Stimulated activated CD8-positive, alpha-beta memory T cell treated with anti-CD3 and anti-CD28 coated beads, Interleukin-12 subunit alpha, Interleukin-12 subunit beta, amount 100 ng/mL, for 4 hours (primary cell): Measurements from ENCODE around the gene TCF4.

ENCODE experiments used
- DNase-seq: peaks from one replicate; pipeline ENCODE4 v3.0.0-alpha.2; 2020; ENCODE audit warnings: low read depth

The TCF4 gene

DNA sequence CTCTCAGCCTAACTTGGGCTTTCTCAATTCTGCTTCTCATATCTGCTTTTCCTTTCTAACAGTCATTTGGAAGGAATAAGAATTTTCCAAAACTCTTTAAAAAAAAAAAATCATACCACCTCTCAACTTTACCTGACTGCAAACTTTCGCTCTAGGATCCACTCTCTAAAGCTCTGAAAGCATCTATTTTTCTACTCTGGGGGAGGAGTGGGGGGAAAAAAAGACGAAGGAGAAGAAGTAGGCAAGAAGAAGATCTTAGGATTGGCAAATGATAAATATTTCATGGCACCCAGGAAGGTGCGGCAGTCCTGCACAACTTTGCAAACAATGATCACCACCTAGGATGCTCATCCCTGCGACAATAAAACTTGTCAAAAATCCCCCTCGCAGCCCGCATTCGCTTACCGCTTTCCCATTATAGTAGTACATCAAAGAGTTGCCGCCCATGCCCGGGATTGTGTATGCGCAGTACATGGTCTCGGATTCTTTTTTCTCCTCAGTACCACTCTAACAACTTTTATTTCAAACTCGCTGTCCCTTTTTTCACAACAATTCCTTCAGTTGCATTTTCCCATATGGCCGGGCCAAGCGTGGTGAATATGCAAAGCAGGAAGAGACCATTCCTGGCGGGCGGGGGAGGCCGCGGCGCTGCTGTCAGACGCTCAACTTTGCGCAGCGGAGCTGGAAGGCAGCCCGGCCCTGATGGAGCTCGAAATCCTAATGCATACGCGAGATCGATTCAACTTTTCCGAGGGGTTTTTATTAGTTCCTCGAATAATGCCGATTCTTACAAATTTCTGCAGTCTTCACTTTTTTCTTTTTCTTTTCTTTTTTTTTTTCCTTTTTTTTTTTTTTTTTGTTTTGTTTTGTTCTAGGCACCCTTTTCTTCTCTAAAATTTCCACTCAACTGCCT, 266.5 kb downstream of the TCF4 start:
- no peak for DNase-seq

DNA sequence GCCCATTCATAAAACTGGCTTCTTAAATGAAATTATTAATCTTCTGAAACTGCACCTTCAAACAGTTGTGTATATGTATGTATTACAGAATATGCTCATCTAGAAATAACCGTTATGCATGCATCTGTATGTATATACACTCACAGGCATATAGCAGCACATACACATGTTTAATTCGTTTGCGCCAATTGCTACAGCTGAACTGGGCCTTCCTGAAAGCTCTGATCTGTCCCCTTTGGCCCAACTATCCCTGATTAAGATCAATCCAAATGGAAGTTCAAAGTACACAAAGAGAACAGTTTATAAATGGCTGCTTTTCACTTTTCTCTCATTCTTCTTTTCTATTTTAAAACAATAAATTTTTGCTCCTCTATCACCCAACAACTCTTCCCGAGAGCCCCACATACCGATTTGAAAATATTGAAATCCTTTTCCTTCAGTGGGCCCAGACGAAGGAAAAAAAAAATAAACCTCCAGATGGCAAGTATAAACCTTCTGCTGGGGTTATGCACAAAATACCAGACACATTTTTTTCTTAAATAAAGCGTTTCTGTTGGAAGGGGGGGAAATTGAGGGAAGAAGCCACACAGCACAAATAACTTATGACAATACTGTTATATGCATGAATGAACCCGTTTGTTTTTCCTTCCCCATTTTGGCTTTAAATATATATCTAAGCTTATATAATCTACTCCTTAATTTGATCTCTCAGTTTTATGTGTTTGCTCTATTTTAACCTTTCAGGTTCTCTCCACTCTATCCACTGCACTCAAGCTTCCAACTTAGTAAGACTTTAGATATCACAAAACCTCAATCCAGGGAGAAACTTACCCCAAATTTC, 267.3 kb downstream of the TCF4 start:
- DNase-seq = no peak

DNA sequence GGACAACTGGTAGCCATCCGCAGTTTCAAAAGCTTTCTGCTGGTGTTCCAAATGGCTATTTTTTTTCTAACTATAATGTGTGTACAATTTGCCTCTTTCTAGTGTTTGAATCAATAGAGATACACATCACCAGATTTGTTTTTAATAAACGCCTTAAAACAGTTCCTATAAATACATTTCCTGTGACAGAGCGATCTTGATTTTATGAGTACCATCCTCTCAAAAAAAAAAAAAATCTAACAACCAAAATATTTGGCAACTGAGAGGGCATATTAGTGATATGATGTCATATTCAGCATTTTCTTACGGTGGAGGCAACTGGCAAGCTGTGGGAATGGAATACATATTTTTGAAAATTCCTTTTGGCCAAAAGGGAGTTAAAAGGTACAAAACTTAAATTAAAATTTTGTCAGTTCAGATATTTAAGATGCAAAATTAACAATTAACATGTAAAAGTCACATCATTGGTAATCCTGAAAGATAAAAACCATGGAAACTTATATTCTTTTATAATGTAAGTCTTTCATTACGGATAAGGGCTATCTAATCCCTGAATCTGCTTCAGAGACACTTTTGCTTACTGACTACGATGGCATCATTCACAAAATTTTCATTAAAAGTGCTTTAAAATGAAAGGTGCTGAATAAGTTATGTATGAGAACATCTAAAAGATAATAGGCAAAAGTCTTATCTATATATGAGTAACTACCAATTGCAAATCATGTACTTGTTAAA, 268.4 kb downstream of the TCF4 start:
- DNase-seq = no peak

GRCh38 chr18:55318951-55319441, 269.0 kb downstream of the TCF4 start:
- DNase-seq = no peak

- DNase-seq = no peak
Observed at GRCh38 chr18:55317864-55318263, 270.1 kb downstream of the TCF4 start.

GRCh38 chr18:55317324-55317723, 270.7 kb downstream of the TCF4 start:
- DNase-seq = no peak

GRCh38 chr18:55316486-55317184, 271.4 kb downstream of the TCF4 start:
- no peak for DNase-seq

DNA sequence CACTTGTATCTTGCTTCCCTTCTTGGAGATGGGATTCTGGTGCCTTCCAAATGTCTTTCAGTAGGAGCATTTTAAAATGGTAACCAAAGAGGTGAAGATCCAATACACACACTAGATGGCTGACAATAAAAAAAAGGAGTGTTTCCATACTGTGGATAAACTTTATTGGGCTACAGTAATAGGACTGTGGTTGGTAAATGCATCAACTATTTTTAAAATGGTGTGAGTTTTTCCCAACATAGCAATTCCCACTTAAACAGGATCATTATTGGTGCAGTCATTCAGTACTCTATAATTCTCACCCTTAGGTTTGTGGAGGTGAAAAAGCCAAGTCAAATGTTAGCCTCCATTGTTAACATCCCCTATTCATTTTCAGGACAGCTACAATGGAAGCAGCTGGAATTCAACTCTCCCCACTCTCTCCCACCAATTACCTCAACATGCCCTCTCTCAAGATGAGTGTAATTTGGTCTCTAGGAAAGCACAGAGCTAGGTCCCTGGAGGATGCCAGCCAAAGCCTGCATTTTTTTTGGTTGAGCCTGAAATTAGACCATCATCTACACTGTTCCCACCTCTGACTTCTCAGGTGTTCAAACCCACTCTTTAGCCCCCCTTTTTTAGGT, 273.3 kb downstream of the TCF4 start:
- no peak for DNase-seq

GRCh38 chr18:55314031-55314430, 274.0 kb downstream of the TCF4 start:
- no peak for DNase-seq

DNA sequence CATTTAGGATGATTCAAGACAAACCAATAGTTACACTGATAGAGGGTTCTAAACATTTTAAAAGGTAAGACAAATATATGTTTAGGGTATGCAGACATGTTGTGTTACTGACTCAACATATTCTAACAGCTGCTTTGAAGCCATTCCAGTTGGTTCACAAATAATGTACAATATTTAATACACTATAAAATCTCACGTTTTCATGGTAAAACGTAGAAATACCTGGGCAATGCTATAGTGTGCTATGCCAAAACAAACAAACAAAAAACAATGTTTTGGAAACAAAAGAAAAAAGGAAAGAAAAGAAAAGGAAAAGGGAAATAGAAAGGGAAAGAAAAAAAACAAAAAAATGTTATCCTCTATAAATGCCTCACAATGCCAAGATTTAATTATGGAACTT, 277.1 kb downstream of the TCF4 start:
- no peak for DNase-seq

DNA sequence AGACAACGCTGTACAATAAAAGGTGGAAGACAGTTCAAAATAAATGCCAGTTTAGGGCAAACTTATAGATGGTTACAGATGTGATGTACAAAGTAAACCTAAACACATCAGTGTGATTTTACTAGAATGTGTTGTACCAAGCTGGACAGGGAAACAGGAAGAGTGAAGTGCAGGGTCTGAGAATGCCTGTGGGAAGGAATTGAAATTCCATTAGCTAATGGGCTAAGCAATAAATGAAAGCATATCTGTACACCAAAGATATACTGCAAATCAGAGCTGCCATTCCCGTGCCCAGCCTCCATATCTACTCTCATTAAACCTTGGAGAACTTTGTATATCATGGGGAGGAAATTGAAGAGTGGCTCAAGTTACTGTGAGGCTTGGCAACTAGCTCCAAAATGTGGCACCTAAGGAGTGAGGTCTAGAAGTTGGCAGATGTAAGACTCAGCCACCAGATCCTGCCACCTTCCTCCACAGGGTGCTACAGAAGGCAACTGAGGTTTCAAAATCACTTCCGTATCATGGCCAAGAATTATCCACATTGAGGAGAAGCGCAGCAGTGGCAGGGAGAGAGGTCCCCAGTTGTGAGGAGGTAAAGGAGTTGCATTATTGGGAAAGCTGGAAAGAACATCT, 277.8 kb downstream of the TCF4 start:
- DNase-seq = no peak

GRCh38 chr18:55309249-55309648, 278.7 kb downstream of the TCF4 start:
- no peak for DNase-seq

DNA sequence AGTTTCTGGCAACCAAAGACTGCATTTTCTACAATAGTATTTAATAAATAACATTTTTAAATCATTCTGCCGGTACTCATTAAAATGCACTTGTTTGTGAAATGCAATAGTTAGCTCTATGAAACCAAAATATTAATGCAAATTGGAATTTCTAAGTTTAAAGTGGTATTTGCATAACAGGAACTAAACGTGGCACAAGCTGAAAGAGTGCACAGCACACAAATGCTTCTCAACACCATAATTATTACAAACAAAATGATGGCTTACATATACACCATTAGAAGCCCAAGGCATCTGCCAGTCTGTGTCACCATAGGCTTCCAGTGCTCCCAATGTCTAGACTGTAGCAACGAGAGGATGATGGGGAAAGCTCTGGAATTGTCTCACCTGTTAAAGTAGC, 280.5 kb downstream of the TCF4 start:
- no peak for DNase-seq

DNA sequence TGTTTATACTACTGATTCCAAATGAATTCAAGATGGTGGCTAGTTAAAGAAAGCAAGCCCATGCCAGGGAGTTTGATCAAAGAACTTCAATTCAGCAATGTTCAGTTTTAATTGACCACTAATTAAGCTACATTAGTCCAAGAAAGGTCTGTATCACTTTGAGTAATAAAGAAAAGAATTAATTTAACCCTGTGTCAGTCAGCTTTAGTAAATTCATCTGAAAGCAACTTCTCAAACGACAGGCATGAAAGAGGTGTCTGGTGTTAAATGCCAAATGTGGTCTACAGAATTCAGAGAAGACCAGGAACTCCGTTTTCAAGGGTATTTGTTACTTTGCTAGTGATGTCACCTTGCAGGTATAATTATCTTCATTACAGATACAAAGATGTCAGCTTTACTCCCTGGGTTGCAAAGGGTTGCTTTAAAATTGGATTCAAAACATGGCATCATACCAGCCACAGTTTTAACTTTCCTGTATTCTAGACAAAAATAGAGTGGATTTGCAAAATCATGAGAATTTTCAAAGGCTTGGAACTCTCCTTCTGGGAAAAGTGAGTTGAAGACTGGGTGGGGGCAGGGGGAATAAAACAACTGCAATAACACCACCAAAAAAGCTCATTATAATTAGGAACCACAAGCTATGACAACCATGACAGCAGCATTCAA, 281.5 kb downstream of the TCF4 start:
- no peak for DNase-seq

GRCh38 chr18:55302167-55302833, 285.7 kb downstream of the TCF4 start:
- no peak for DNase-seq

DNA sequence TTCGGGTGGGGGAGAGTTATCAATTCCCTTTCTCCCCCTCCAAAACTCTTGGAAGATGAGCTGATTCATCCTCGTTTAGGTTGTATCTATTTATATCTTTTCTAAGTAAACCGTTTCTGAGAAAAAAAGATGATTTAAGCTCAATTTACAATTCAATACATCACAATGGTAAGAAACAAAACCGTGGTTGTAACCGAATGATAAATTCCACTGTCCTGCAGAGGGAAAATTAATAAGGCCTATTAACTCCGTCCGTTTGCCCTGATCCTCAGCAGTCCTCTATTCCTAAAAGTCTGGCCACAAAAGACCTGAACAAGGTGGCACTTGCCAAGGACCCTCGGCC, 286.2 kb downstream of the TCF4 start:
- no peak for DNase-seq

DNA sequence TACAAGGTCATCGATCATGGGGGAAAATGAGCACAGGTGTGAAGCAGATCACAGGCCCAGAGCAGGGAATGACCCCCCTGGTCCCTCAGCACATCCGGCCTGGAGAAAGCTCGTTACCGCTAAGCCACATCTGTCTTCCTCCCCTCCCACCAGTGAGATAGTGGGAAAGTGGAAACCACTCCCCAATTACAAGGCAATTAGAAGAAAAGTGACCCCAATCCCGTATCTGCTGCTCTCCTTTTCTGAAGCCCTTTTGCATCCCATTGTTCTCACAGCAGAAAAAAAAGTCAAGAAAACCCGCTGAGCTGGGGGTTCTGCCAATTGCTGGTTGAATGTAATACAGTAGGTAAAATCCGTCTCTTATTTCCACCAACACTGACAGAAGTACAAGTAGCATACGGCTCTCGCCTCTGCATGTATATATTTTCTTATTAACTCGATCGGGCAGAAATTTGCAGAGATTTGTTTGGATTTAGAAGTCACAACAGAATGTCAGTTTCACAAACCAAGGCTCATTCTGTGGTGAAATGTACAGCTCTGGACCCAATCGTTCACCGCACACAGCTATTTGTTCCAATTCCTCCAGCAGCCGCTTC, 287.0 kb downstream of the TCF4 start:
- no peak for DNase-seq

DNA sequence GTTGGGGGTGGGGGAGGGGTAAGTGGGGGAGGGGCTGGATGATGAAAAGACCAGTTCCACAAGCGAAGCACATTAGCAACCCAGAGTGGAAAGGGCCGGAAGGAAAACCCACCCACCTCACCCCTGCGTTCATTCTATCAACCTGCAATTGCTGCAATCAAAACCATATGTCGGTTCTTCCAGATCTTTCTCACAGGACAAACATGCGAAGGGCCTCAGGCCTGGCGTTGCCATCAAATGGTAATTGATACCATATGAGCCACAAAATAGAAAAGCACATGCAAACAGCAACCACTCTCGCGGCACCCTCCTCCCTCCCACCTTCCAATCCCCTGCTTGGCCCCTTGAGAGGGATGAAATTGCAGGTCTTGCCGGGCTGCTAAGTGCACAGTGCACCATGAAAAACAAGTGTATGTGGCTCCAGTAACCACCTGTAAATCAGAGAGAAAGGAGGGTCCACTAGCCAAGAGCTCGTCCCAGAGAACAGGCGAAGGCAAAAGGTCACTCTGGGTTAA, 287.5 kb downstream of the TCF4 start:
- DNase-seq = no peak

DNA sequence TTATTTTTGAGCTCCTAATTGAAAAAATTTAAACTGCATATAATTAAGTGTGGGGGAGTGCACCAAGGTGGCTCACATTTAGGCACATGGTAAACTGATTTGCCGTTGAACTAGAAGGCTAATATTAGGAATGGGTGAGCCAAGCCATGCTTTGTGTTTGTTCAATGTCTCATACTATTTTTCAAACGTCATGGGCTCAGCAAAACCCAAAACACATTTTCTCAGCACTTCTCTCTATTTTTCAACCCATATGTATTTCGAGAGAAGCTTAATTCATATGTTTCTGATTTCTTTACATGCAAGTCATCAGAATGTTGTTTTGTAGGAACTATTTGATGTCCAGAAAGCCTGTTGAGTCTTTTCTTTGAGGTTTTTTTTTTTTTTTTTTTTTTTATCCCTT, 291.2 kb downstream of the TCF4 start:
- no peak for DNase-seq
